HG02973 (cell line): ENCODE data around the gene G6PC2.

ENCODE experiments used
- ATAC-seq: cut with Tn5 transposase; IDR thresholded peaks from one replicate; pipeline ENCODE4 v1.9.1; 2021; ENCODE audit warnings: moderate library complexity; ENCODE audit not compliant: unreplicated experiment

G6PC2 gene

DNA sequence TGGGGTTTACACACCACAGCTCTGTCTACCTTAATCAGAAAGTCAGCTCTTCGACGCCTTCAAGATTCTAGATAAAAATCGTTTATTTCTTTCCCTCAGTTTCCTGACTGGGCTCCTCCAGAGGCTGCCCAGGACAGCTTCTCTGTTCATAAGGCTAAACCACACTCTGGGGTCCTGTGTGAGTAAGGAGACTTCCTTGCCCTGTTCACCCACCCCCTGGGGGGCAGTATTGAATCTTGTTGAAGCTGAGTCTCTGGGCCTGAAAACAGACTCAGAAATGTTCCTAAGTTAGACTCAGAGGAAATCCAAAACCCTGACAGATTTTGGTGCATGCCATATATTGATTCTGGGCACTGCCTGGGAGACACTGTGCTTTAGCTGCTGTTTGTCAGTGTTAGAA, 43.0 kb downstream of the G6PC2 start:
- ATAC-seq = no peak

DNA sequence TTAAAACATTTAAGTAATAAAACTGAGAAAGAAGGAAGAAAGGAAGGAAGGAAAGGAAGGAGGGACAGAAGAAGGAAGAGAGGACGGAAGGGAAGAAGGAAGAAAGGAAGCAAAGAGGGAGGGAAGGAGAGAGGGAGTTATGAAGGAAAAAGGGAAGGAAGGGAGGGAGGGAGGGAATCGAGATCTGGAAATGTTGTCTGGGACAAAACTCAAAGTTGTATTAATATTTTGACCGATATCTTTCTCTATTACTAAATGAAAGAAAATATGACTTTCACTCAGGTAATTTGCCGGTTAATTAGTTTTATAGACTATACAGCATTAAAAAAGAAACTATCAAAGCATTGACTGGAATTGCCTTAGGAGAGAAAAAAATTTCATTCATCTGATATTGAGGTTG, 44.4 kb downstream of the G6PC2 start:
- no peak for ATAC-seq

GRCh38 chr2:168948621-168949212, 47.6 kb downstream of the G6PC2 start:
- peak; percentile 58 for ATAC-seq

DNA sequence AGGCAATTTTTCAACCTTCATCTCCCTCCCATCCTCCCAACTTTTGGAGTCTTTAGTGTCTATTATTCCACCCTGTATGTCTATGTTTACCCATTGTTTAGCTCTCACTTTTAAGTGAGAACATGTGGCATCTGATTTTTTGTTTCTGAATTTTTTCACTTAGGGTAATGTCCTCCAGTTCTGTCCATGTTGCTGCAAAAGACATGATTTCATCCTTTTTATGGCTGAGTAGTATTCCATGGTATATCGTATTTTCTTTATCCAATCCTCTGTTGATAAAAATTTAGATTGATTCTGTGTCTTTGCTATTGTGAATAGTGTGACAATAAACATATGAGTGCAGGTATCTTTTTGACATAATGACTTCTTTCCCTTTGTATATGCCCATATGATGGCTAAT, 48.2 kb downstream of the G6PC2 start:
- no peak for ATAC-seq

- no peak for ATAC-seq
Measured at GRCh38 chr2:168951871-168952270, 50.8 kb downstream of the G6PC2 start.

DNA sequence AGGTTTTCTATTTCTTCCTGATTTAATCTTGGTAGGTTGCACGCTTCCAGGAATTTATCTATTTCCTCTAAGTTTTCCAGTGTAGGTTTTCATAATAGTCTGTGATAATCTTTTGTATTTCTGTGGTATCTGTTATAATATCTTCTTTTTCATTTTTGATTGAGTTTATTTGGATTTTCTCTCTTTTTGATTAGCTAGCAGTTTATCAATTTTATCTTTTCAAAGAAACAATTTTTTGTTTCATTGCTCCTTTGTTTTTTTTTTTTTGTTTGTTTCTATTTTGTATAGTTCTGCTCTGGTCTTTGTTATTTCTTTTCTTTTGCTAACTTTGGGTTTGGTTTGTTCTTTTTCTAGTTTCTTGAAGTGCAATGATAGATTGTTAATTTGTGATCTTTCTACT, 51.3 kb downstream of the G6PC2 start:
- ATAC-seq = no peak

DNA sequence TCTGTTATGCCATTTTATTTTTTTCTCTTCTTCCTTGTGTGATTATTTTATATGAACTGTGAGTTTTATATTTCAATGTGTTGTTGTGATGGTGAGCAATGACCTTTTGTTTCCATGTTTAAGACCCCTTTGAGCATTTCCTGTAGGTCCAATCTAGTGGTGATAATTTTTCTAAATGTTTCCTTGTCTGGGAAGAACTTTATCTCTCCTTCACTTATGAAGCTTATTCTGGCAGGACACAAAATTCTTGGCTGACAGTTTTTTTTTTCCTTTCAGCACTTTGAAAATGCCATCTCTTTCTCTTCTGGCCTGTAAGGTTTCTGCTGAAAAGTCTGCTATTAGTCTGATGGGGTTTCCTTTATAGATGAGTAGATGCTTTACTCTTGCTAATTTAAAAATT, 53.2 kb downstream of the G6PC2 start:
- no peak for ATAC-seq

DNA sequence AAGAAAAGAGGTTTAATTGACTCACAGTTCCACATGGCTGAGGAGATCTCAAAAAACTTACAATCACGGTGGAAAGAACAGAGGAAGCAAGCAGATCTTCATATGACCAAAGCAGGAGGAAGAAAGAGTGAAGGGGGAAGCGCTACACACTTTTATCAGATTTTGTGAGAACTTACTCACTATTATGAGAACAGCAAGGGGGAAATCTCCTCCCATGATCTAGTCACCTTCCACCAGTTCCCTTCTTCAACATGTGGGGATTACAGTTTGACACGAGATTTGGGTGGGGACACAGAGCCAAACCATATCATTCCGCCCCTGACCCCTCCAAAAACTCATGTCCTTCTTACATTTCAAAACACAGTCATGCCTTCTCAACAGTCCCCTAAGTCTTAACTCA, 54.2 kb downstream of the G6PC2 start:
- no peak for ATAC-seq

GRCh38 chr2:168956392-168956791, 55.3 kb downstream of the G6PC2 start:
- ATAC-seq = no peak
